ENCODE data around the gene SORBS1. TPM values are rescaled to one million over a fixed set of nuclear protein-coding genes. Genes with fewer than 3 reads are reported as not detected.

SORBS1 gene
- total and polyA plus RNA-seq, 2 of the 13 experiments (the other 11 are each of a cell fraction or from before 2014, with no cell fraction given), result 16.8 to 39.8 TPM

DNA sequence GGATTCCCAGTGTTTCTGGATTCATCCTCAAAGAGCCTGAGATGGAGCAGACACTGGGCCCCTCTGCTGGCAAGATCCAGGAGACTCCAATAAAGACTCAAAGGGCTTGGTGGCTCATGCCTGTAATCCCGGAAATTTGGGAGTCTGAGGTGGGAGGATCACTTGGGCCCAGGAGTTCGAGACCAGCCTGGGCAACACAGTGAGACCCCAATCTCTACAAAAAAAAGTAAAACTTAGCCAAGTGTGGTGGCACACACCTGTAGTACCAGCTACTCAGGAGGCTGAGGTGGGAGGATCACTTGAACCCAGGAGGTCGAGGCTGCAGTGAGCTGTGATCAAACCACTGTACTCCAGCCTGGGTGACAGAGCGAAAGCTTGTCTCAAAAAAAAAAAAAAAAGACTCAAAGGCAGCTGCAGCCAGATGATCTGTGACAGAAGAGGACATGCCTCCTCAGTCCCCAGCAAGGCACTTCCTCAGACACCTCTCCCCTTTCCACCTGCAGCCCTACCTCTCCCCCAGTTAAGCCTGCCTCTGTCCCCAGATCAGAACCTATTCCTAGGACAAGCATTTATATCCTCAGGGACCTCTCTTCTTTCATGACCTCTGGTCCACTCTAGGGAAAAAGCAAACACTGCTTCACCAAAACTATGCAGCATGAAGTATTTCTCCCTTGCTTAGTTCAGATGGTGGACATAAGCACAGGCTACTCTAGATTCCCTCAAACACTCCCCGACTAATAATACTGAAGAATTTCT, 298.2 kb downstream of the SORBS1 start (continued):
- TF ChIP-seq, protein P1, sequence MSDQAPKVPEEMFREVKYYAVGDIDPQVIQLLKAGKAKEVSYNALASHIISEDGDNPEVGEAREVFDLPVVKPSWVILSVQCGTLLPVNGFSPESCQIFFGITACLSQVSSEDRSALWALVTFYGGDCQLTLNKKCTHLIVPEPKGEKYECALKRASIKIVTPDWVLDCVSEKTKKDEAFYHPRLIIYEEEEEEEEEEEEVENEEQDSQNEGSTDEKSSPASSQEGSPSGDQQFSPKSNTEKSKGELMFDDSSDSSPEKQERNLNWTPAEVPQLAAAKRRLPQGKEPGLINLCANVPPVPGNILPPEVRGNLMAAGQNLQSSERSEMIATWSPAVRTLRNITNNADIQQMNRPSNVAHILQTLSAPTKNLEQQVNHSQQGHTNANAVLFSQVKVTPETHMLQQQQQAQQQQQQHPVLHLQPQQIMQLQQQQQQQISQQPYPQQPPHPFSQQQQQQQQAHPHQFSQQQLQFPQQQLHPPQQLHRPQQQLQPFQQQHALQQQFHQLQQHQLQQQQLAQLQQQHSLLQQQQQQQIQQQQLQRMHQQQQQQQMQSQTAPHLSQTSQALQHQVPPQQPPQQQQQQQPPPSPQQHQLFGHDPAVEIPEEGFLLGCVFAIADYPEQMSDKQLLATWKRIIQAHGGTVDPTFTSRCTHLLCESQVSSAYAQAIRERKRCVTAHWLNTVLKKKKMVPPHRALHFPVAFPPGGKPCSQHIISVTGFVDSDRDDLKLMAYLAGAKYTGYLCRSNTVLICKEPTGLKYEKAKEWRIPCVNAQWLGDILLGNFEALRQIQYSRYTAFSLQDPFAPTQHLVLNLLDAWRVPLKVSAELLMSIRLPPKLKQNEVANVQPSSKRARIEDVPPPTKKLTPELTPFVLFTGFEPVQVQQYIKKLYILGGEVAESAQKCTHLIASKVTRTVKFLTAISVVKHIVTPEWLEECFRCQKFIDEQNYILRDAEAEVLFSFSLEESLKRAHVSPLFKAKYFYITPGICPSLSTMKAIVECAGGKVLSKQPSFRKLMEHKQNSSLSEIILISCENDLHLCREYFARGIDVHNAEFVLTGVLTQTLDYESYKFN (CRISPR knock-in tag; conservative IDR thresholded peaks at IDR 0.05), result peak; percentile 46; the same call in 1 of the 2 replicates
- TF ChIP-seq MYC (CRISPR knock-in tag; IDR thresholded peaks at IDR 0.05; ENCODE audit: borderline replicate concordance) (no peak), CCDC6 (CRISPR knock-in tag; IDR thresholded peaks at IDR 0.05) (no peak), POLR2A (IDR thresholded peaks at IDR 0.05; ENCODE audit: insufficient read depth in 1 of 2, low read depth in 2 of 2, low read length in 2 of 2) (peak in 1 of 2 experiments; percentile 15; a peak in 1 of 4 replicates), TEAD3 (CRISPR knock-in tag; optimal IDR thresholded peaks at IDR 0.05; ENCODE audit: borderline replicate concordance) (peak; percentile 41), ZSCAN30 (CRISPR knock-in tag; IDR thresholded peaks at IDR 0.05) (no peak), ZBTB2 (CRISPR knock-in tag; IDR thresholded peaks at IDR 0.05; ENCODE audit: low read depth) (no peak), ZNF672 (CRISPR knock-in tag; IDR thresholded peaks at IDR 0.05) (no peak), ZNF451 (CRISPR knock-in tag; IDR thresholded peaks at IDR 0.05) (no peak), ELF4 (CRISPR knock-in tag; IDR thresholded peaks at IDR 0.05; ENCODE audit: borderline replicate concordance) (no peak), ZNF558 (CRISPR knock-in tag; IDR thresholded peaks at IDR 0.05; ENCODE audit: borderline replicate concordance) (no peak), KLF16 (CRISPR knock-in tag; IDR thresholded peaks at IDR 0.05) (no peak), ZNF331 (CRISPR knock-in tag; IDR thresholded peaks at IDR 0.05) (0 out of 2 replicates have a peak, but pooled peaks have one; percentile 25), ZNF264 (CRISPR knock-in tag; IDR thresholded peaks at IDR 0.05) (no peak), RCOR2 (CRISPR knock-in tag; IDR thresholded peaks at IDR 0.05) (peak; percentile 42; the same call in 1 of the 2 replicates), ZNF251 (CRISPR knock-in tag; IDR thresholded peaks at IDR 0.05) (no peak), ZNF230 (CRISPR knock-in tag; IDR thresholded peaks at IDR 0.05) (no peak), SMC3 (IDR thresholded peaks at IDR 0.05; ENCODE audit: low read length) (peak; percentile 15; the same call in 1 of the 2 replicates)
- TF ChIP-seq, protein P2, sequence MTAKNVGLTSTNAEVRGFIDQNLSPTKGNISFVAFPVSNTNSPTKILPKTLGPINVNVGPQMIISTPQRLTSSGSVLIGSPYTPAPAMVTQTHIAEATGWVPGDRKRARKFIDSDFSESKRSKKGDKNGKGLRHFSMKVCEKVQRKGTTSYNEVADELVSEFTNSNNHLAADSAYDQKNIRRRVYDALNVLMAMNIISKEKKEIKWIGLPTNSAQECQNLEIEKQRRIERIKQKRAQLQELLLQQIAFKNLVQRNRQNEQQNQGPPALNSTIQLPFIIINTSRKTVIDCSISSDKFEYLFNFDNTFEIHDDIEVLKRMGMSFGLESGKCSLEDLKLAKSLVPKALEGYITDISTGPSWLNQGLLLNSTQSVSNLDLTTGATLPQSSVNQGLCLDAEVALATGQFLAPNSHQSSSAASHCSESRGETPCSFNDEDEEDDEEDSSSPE (CRISPR knock-in tag; IDR thresholded peaks at IDR 0.05), result no peak
- TF ChIP-seq, protein P3, sequence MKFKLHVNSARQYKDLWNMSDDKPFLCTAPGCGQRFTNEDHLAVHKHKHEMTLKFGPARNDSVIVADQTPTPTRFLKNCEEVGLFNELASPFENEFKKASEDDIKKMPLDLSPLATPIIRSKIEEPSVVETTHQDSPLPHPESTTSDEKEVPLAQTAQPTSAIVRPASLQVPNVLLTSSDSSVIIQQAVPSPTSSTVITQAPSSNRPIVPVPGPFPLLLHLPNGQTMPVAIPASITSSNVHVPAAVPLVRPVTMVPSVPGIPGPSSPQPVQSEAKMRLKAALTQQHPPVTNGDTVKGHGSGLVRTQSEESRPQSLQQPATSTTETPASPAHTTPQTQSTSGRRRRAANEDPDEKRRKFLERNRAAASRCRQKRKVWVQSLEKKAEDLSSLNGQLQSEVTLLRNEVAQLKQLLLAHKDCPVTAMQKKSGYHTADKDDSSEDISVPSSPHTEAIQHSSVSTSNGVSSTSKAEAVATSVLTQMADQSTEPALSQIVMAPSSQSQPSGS (CRISPR knock-in tag; IDR thresholded peaks at IDR 0.05), result no peak
- TF ChIP-seq, protein P4, sequence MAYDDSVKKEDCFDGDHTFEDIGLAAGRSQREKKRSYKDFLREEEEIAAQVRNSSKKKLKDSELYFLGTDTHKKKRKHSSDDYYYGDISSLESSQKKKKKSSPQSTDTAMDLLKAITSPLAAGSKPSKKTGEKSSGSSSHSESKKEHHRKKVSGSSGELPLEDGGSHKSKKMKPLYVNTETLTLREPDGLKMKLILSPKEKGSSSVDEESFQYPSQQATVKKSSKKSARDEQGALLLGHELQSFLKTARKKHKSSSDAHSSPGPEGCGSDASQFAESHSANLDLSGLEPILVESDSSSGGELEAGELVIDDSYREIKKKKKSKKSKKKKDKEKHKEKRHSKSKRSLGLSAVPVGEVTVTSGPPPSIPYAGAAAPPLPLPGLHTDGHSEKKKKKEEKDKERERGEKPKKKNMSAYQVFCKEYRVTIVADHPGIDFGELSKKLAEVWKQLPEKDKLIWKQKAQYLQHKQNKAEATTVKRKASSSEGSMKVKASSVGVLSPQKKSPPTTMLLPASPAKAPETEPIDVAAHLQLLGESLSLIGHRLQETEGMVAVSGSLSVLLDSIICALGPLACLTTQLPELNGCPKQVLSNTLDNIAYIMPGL (CRISPR knock-in tag; IDR thresholded peaks at IDR 0.05; ENCODE audit: borderline replicate concordance in 1 of 2, low read depth in 1 of 2), result no peak
